NK-92 (cell line): ENCODE data around the gene ZNF565.
A peak's percentile ranks its signal among the peaks of the same experiment; 100 is the strongest.
"Not testable (repeated sequence)": the region's sequence is repeated elsewhere in the genome, so short reads cannot be mapped to it uniquely, and the experiment has no call there.

Experiments used
- DNase-seq: peaks from one replicate; lab custom pipeline; 2025; ENCODE audit not compliant: unreplicated experiment; lab: John Stamatoyannopoulos, UW

The ZNF565 gene

GRCh38 chr19:36214386-36215275 lies at the start of gene ZNF565, which contains the start of gene ZNF146:
Gene ZNF565, minus strand, starts transcription at chr19:36214665. Its CDS starts 12,680 bp downstream, at chr19:36201985.
Gene ZNF146, plus strand, starts transcription at chr19:36215106. Its CDS starts 21,335 bp downstream, at chr19:36236441.
- peak; percentile 81 for DNase-seq

GRCh38 chr19:36259211-36259610 lies 44.7 kb upstream of the ZNF565 start:
- DNase-seq, result no peak

GRCh38 chr19:36258028-36258875 lies 43.8 kb upstream of the ZNF565 start:
- no peak for DNase-seq

GRCh38 chr19:36257520-36257876 lies 43.0 kb upstream of the ZNF565 start:
- no peak for DNase-seq

GRCh38 chr19:36256853-36257519 lies 42.5 kb upstream of the ZNF565 start:
- no peak for DNase-seq

GRCh38 chr19:36256064-36256463 lies 41.6 kb upstream of the ZNF565 start:
- DNase-seq, result no peak

GRCh38 chr19:36255316-36255715 lies 40.9 kb upstream of the ZNF565 start:
- DNase-seq, result no peak

- DNase-seq, result no peak
Measured at GRCh38 chr19:36254848-36255247, 40.4 kb upstream of the ZNF565 start.

- DNase-seq, result no peak
Measured at GRCh38 chr19:36252047-36252446, 37.6 kb upstream of the ZNF565 start.

- no peak for DNase-seq
Measured at GRCh38 chr19:36246006-36246481, 31.6 kb upstream of the ZNF565 start.

- DNase-seq, result no peak
Measured at GRCh38 chr19:36245210-36246005, 30.9 kb upstream of the ZNF565 start.

- DNase-seq, result no peak
Measured at GRCh38 chr19:36244066-36244465, 29.6 kb upstream of the ZNF565 start.

GRCh38 chr19:36236946-36237310 lies 22.5 kb upstream of the ZNF565 start:
- DNase-seq, result no peak

GRCh38 chr19:36236304-36236945 lies 22.0 kb upstream of the ZNF565 start:
- DNase-seq, result no peak

- DNase-seq, result not testable (repeated sequence)
Measured at GRCh38 chr19:36233626-36234025, 19.2 kb upstream of the ZNF565 start.

- DNase-seq, result no peak
Measured at GRCh38 chr19:36225219-36225892, 10.9 kb upstream of the ZNF565 start.

- no peak for DNase-seq
Measured at GRCh38 chr19:36222503-36222902, 8.0 kb upstream of the ZNF565 start.

GRCh38 chr19:36221474-36221873 lies 7.0 kb upstream of the ZNF565 start:
- no peak for DNase-seq
